ENCODE data around the gene LY86.
"Not testable (repeated sequence)": the region's sequence is repeated elsewhere in the genome, so short reads cannot be mapped to it uniquely, and the experiment has no call there.

Gene LY86

GRCh38 chr6:6600875-6601274 is 12.4 kb downstream of the LY86 start:
- no peaks in the 10 kb centered on the region for H3K27me3 Mint-ChIP-seq
- DNase-seq (no peak), ATAC-seq (no peak)
- no peak overlapping the region for H3K4me3 Mint-ChIP-seq
- peaks cover 36% of the 10 kb centered on the region for H3K4me1 Mint-ChIP-seq
- no peak overlapping the region for H3K27ac Mint-ChIP-seq
- H3K9me3 Mint-ChIP-seq, result peaks cover 7% of the 10 kb centered on the region in 2 donors

GRCh38 chr6:6602262-6602661 is 13.7 kb downstream of the LY86 start:
- Mint-ChIP-seq H3K27me3 (no peaks in the 10 kb centered on the region), H3K27ac (no peak overlapping the region), H3K9me3 (peaks cover 7% of the 10 kb centered on the region in 2 donors), H3K4me3 (no peak overlapping the region), H3K4me1 (peaks cover 22% of the 10 kb centered on the region)
- no peak for DNase-seq
- ATAC-seq, result no peak

- H3K4me1 Mint-ChIP-seq, result peaks cover 22% of the 10 kb centered on the region
- no peaks in the 10 kb centered on the region for H3K27me3 Mint-ChIP-seq
- no peak overlapping the region for H3K27ac Mint-ChIP-seq
- H3K9me3 Mint-ChIP-seq, result peaks cover 7% of the 10 kb centered on the region in 2 donors
- ATAC-seq (no peak), DNase-seq (no peak)
- H3K4me3 Mint-ChIP-seq, result no peak overlapping the region
Observed at GRCh38 chr6:6603317-6603716, 14.8 kb downstream of the LY86 start.

- DNase-seq, result no peak
- Mint-ChIP-seq H3K27ac (no peak overlapping the region), H3K4me1 (peaks cover 22% of the 10 kb centered on the region), H3K9me3 (peaks cover 7% of the 10 kb centered on the region in 2 donors), H3K27me3 (no peaks in the 10 kb centered on the region), H3K4me3 (no peak overlapping the region)
- no peak for ATAC-seq
Observed at GRCh38 chr6:6604015-6604414, 15.5 kb downstream of the LY86 start.

GRCh38 chr6:6604566-6604965 is 16.0 kb downstream of the LY86 start:
- no peak for ATAC-seq

GRCh38 chr6:6605873-6606272 is 17.4 kb downstream of the LY86 start:
- Mint-ChIP-seq H3K4me1 (peaks cover 37% of the 10 kb centered on the region), H3K4me3 (peak overlapping the region in 1 of 2 donors; percentile 33), H3K9me3 (peaks cover 4 to 7% of the 10 kb centered on the region in 2 donors)

More at GRCh38 chr6:6604566-6604965, 16.0 kb downstream of the LY86 start:
- peak overlapping the region in 1 of 2 donors; percentile 19 for H3K4me3 Mint-ChIP-seq
- peaks cover 7% of the 10 kb centered on the region in 2 donors for H3K9me3 Mint-ChIP-seq
- peaks cover 27% of the 10 kb centered on the region for H3K4me1 Mint-ChIP-seq
- H3K27me3 Mint-ChIP-seq, result no peaks in the 10 kb centered on the region
- DNase-seq, result no peak
- H3K27ac Mint-ChIP-seq, result no peak overlapping the region

GRCh38 chr6:6606391-6607030 is 18.0 kb downstream of the LY86 start:
- not testable (repeated sequence) for DNase-seq, H3K27me3 Mint-ChIP-seq, ATAC-seq, H3K4me3 Mint-ChIP-seq, H3K9me3 Mint-ChIP-seq
- peaks cover 39% of the 10 kb centered on the region for H3K4me1 Mint-ChIP-seq
- peak overlapping the region in 1 of 2 donors; percentile 13 for H3K27ac Mint-ChIP-seq

More at GRCh38 chr6:6605873-6606272, 17.4 kb downstream of the LY86 start:
- Mint-ChIP-seq H3K27ac (peak overlapping the region in 1 of 2 donors; percentile 19), H3K27me3 (no peaks in the 10 kb centered on the region)
- ATAC-seq (no peak), DNase-seq (no peak)

GRCh38 chr6:6609450-6609849 is 20.9 kb downstream of the LY86 start:
- ATAC-seq, result no peak
- Mint-ChIP-seq H3K9me3 (peaks cover 0 to 7% of the 10 kb centered on the region in 2 donors), H3K4me1 (peaks cover 65% of the 10 kb centered on the region), H3K4me3 (no peak overlapping the region), H3K27me3 (no peaks in the 10 kb centered on the region), H3K27ac (peak overlapping the region; percentile 80 to 90)
- DNase-seq, result no peak

GRCh38 chr6:6610031-6610591 is 21.6 kb downstream of the LY86 start:
- ATAC-seq (peak; percentile 81), DNase-seq (peak in 1 of 2 donors; percentile 13)
- H3K9me3 Mint-ChIP-seq, result peaks cover 0 to 6% of the 10 kb centered on the region in 2 donors
- no peaks in the 10 kb centered on the region for H3K27me3 Mint-ChIP-seq
- H3K4me1 Mint-ChIP-seq, result peaks cover 65% of the 10 kb centered on the region
- H3K27ac Mint-ChIP-seq, result peak overlapping the region; percentile 83 to 90
- peak overlapping the region in 1 of 2 donors; percentile 63 for H3K4me3 Mint-ChIP-seq

- ATAC-seq (no peak), DNase-seq (no peak)
- Mint-ChIP-seq H3K27ac (peak overlapping the region in 1 of 2 donors; percentile 27), H3K4me1 (peaks cover 62% of the 10 kb centered on the region), H3K9me3 (peaks cover 0 to 6% of the 10 kb centered on the region in 2 donors), H3K27me3 (no peaks in the 10 kb centered on the region), H3K4me3 (peak overlapping the region; percentile 29 to 54)
Observed at GRCh38 chr6:6611486-6611885, 23.0 kb downstream of the LY86 start.

GRCh38 chr6:6612308-6612707 is 23.8 kb downstream of the LY86 start:
- DNase-seq, result no peak
- Mint-ChIP-seq H3K4me1 (peaks cover 62% of the 10 kb centered on the region), H3K9me3 (peaks cover 0 to 6% of the 10 kb centered on the region in 2 donors), H3K27ac (no peak overlapping the region), H3K4me3 (no peak overlapping the region), H3K27me3 (no peaks in the 10 kb centered on the region)
- no peak for ATAC-seq

GRCh38 chr6:6613103-6613718 is 24.7 kb downstream of the LY86 start:
- H3K9me3 Mint-ChIP-seq, H3K27me3 Mint-ChIP-seq, H3K4me3 Mint-ChIP-seq, ATAC-seq, DNase-seq, H3K27ac Mint-ChIP-seq: not testable (repeated sequence)
- peaks cover 62% of the 10 kb centered on the region for H3K4me1 Mint-ChIP-seq

GRCh38 chr6:6614096-6614982 is 25.8 kb downstream of the LY86 start:
- no peaks in the 10 kb centered on the region for H3K27me3 Mint-ChIP-seq
- H3K4me1 Mint-ChIP-seq, result peaks cover 60% of the 10 kb centered on the region
- ATAC-seq (peak; percentile 36), DNase-seq (peak in 1 of 2 donors; percentile 15)
- peak overlapping the region; percentile 78 to 82 for H3K4me3 Mint-ChIP-seq
- peak overlapping the region in 1 of 2 donors; percentile 66 for H3K27ac Mint-ChIP-seq
- peaks cover 0 to 6% of the 10 kb centered on the region in 2 donors for H3K9me3 Mint-ChIP-seq

GRCh38 chr6:6614983-6615349 is 26.4 kb downstream of the LY86 start:
- peaks cover 0 to 6% of the 10 kb centered on the region in 2 donors for H3K9me3 Mint-ChIP-seq
- H3K4me1 Mint-ChIP-seq, result peaks cover 59% of the 10 kb centered on the region
- ATAC-seq, result no peak
- DNase-seq, result no peak
- H3K4me3 Mint-ChIP-seq, result peak overlapping the region; percentile 78 to 82
- no peaks in the 10 kb centered on the region for H3K27me3 Mint-ChIP-seq
- H3K27ac Mint-ChIP-seq, result peak overlapping the region in 1 of 2 donors; percentile 38

- no peak overlapping the region for H3K27ac Mint-ChIP-seq
- ATAC-seq, result no peak
Observed at GRCh38 chr6:6616656-6617055, 28.1 kb downstream of the LY86 start.

More at GRCh38 chr6:6616656-6617055, 28.1 kb downstream of the LY86 start:
- no peak for DNase-seq
- Mint-ChIP-seq H3K9me3 (peaks cover 0 to 6% of the 10 kb centered on the region in 2 donors), H3K4me3 (no peak overlapping the region), H3K27me3 (no peaks in the 10 kb centered on the region), H3K4me1 (peaks cover 42% of the 10 kb centered on the region)

Measured in stimulated activated naive CD8-positive, alpha-beta T cell treated with anti-CD3 and anti-CD28 coated beads, Interleukin-15, amount 100 ng/mL, for 72 hours (primary cell).